IPS-NIHi7 (cell line): ENCODE data around the gene CAMK2G.

Experiments used
- DNase-seq: peaks from one replicate; pipeline ENCODE4 v3.0.0; 2012; ENCODE audit warnings: mixed read lengths; ENCODE audit errors: extremely low spot score

CAMK2G gene

GRCh38 chr10:73771722-73772280, 102.6 kb downstream of the CAMK2G start:
- peak; percentile 94 for DNase-seq

GRCh38 chr10:73769396-73769795, 105.0 kb downstream of the CAMK2G start:
- no peak for DNase-seq

- DNase-seq: peak; percentile 40
Measured at GRCh38 chr10:73768881-73769280, 105.5 kb downstream of the CAMK2G start.

- no peak for DNase-seq
Measured at GRCh38 chr10:73765066-73765465, 109.3 kb downstream of the CAMK2G start.

GRCh38 chr10:73763343-73763742, 111.0 kb downstream of the CAMK2G start:
- DNase-seq: no peak

- no peak for DNase-seq
Measured at GRCh38 chr10:73762915-73763314, 111.4 kb downstream of the CAMK2G start.
